Karpas-422 (cell line): ENCODE data around the gene PNPLA5. TPM values are rescaled to one million over a fixed set of nuclear protein-coding genes. Genes with fewer than 3 reads are reported as not detected.

Experiments
- DNase-seq: peaks from one replicate; pipeline ENCODE4 v3.0.0-alpha.2; 2015
- H2AFZ ChIP-seq: fragments of 200-600 bp; sonication (generic); 2 replicates; pipeline ENCODE4 v1.6.1; 2014; ENCODE audit warnings: antibody characterized with exemption, low read length, mixed read lengths
- H3K27ac ChIP-seq: fragments of 200-600 bp; sonication (generic); 2 replicates; pipeline ENCODE4 v1.5.1; 2014; ENCODE audit warnings: mild to moderate bottlenecking, low read length, moderate library complexity
- H3K27me3 ChIP-seq: fragments of 200-600 bp; sonication (generic); 2 replicates; pipeline ENCODE4 v1.6.1; 2014; ENCODE audit warnings: low read length, mixed read lengths
- H3K36me3 ChIP-seq: fragments of 200-600 bp; sonication (generic); 2 replicates; pipeline ENCODE4 v1.6.1; 2014; ENCODE audit warnings: low read length, mixed read lengths; ENCODE audit not compliant: insufficient read depth
- H3K4me1 ChIP-seq: fragments of 200-600 bp; sonication (generic); 2 replicates; pipeline ENCODE4 v1.6.1; 2014; ENCODE audit warnings: mild to moderate bottlenecking, low read length, mixed read lengths
- H3K4me2 ChIP-seq: fragments of 200-600 bp; sonication (generic); 2 replicates; pipeline ENCODE4 v1.6.1; 2014; ENCODE audit warnings: low read length, low read depth, mild to moderate bottlenecking; ENCODE audit not compliant: poor library complexity, severe bottlenecking
- H3K4me3 ChIP-seq: fragments of 200-600 bp; sonication (generic); 2 replicates; pipeline ENCODE4 v1.5.1; 2014; ENCODE audit warnings: mild to moderate bottlenecking, antibody characterized with exemption, low read length, mixed read lengths
- H3K79me2 ChIP-seq: fragments of 200-600 bp; sonication (generic); 2 replicates; pipeline ENCODE4 v1.6.1; 2014; ENCODE audit warnings: mild to moderate bottlenecking, low read length, mixed read lengths
- H3K9ac ChIP-seq: fragments of 200-600 bp; sonication (generic); 2 replicates; pipeline ENCODE4 v1.6.0; 2014; ENCODE audit warnings: low read length
- H3K9me2 ChIP-seq: fragments of 200-600 bp; sonication (generic), shearing (Covaris generic); replicated peaks from 2 replicates; pipeline ENCODE4 v1.6.0; 2014; ENCODE audit warnings: mild to moderate bottlenecking, low read length, moderate library complexity; ENCODE audit not compliant: insufficient read depth
- H3K9me3 ChIP-seq: fragments of 300-700, 200-600 bp; sonication (generic); 2 replicates; pipeline ENCODE4 v1.6.1; 2014; ENCODE audit warnings: low read length, mixed read lengths
- H4K20me1 ChIP-seq: fragments of 200-600 bp; sonication (generic); 2 replicates; pipeline ENCODE4 v1.6.1; 2014; ENCODE audit warnings: mild to moderate bottlenecking, antibody characterized with exemption, low read length, low read depth; ENCODE audit not compliant: insufficient read depth
- total RNA-seq: library from RNA; depleted of rRNA; stranded (reverse); fragments of >200 nt; shearing (Covaris generic); gene quantifications from 2 replicates; pipeline ENCODE4 v1.2.3, GENCODE V29; 2014; ENCODE audit warnings: low replicate concordance

Gene PNPLA5
- total RNA-seq, 1 experiment from 2014 or later, result not detected

- no peaks in the 10 kb centered on the region for H3K36me3 ChIP-seq
- DNase-seq, result no peak
- no peaks in the 10 kb centered on the region for H4K20me1 ChIP-seq
- H3K9me3 ChIP-seq, result no peaks in the 10 kb centered on the region
- no peak overlapping the region for H3K4me3 ChIP-seq
- no peaks in the 10 kb centered on the region for H3K79me2 ChIP-seq
- H3K9ac ChIP-seq, result no peak overlapping the region
- H3K4me1 ChIP-seq, result peaks cover 1% of the 10 kb centered on the region
- H3K4me2 ChIP-seq, result no peak overlapping the region
- H3K9me2 ChIP-seq, result no peaks in the 10 kb centered on the region
- no peaks in the 10 kb centered on the region for H3K27me3 ChIP-seq
- H2AFZ ChIP-seq, result no peak overlapping the region
- H3K27ac ChIP-seq, result no peak overlapping the region
Observed at GRCh38 chr22:43859621-43860020, 32.2 kb downstream of the PNPLA5 start.

GRCh38 chr22:43859176-43859575 is 32.6 kb downstream of the PNPLA5 start:
- no peak for DNase-seq
- no peak overlapping the region for H3K9ac ChIP-seq
- H3K27ac ChIP-seq, result no peak overlapping the region
- H3K27me3 ChIP-seq, result no peaks in the 10 kb centered on the region
- H2AFZ ChIP-seq, result no peak overlapping the region
- no peaks in the 10 kb centered on the region for H3K79me2 ChIP-seq
- no peak overlapping the region for H3K4me3 ChIP-seq
- no peaks in the 10 kb centered on the region for H3K9me2 ChIP-seq
- no peak overlapping the region for H3K4me2 ChIP-seq
- no peaks in the 10 kb centered on the region for H3K9me3 ChIP-seq
- no peaks in the 10 kb centered on the region for H3K36me3 ChIP-seq
- no peaks in the 10 kb centered on the region for H4K20me1 ChIP-seq
- H3K4me1 ChIP-seq, result no peaks in the 10 kb centered on the region

- H3K4me2 ChIP-seq, result no peak overlapping the region
- no peaks in the 10 kb centered on the region for H3K36me3 ChIP-seq
- H4K20me1 ChIP-seq, result no peaks in the 10 kb centered on the region
- no peak overlapping the region for H3K9ac ChIP-seq
- no peaks in the 10 kb centered on the region for H3K27me3 ChIP-seq
- DNase-seq, result no peak
- no peaks in the 10 kb centered on the region for H3K9me3 ChIP-seq
- no peaks in the 10 kb centered on the region for H3K4me1 ChIP-seq
- no peaks in the 10 kb centered on the region for H3K9me2 ChIP-seq
- H2AFZ ChIP-seq, result no peak overlapping the region
- no peaks in the 10 kb centered on the region for H3K79me2 ChIP-seq
- H3K4me3 ChIP-seq, result no peak overlapping the region
- no peak overlapping the region for H3K27ac ChIP-seq
Observed at GRCh38 chr22:43858156-43858895, 33.5 kb downstream of the PNPLA5 start.

GRCh38 chr22:43857367-43857766 is 34.4 kb downstream of the PNPLA5 start:
- Histone ChIP-seq H3K27me3 (no peaks in the 10 kb centered on the region), H3K79me2 (no peaks in the 10 kb centered on the region), H3K27ac (no peak overlapping the region), H3K36me3 (no peaks in the 10 kb centered on the region), H3K9ac (no peak overlapping the region), H4K20me1 (no peaks in the 10 kb centered on the region), H2AFZ (no peak overlapping the region), H3K4me2 (no peak overlapping the region), H3K4me1 (no peaks in the 10 kb centered on the region), H3K9me2 (no peaks in the 10 kb centered on the region), H3K4me3 (no peak overlapping the region), H3K9me3 (no peaks in the 10 kb centered on the region)
- DNase-seq, result no peak

GRCh38 chr22:43855431-43855830 is 36.4 kb downstream of the PNPLA5 start:
- Histone ChIP-seq H3K4me1 (no peaks in the 10 kb centered on the region), H4K20me1 (no peaks in the 10 kb centered on the region), H3K4me3 (no peak overlapping the region), H3K9me2 (no peaks in the 10 kb centered on the region), H3K27ac (no peak overlapping the region), H3K4me2 (no peak overlapping the region), H3K9ac (no peak overlapping the region), H3K27me3 (no peaks in the 10 kb centered on the region), H2AFZ (no peak overlapping the region), H3K9me3 (no peaks in the 10 kb centered on the region), H3K79me2 (no peaks in the 10 kb centered on the region), H3K36me3 (no peaks in the 10 kb centered on the region)
- no peak for DNase-seq

GRCh38 chr22:43854786-43855271 is 37.0 kb downstream of the PNPLA5 start:
- no peak overlapping the region for H3K4me3 ChIP-seq

GRCh38 chr22:43854121-43854785 is 37.6 kb downstream of the PNPLA5 start:
- no peaks in the 10 kb centered on the region for H3K79me2 ChIP-seq
- H3K36me3 ChIP-seq, result no peaks in the 10 kb centered on the region
- DNase-seq, result no peak
- no peaks in the 10 kb centered on the region for H4K20me1 ChIP-seq
- H3K9me2 ChIP-seq, result no peaks in the 10 kb centered on the region
- no peak overlapping the region for H3K27ac ChIP-seq
- no peak overlapping the region for H2AFZ ChIP-seq
- no peak overlapping the region for H3K9ac ChIP-seq
- no peak overlapping the region for H3K4me2 ChIP-seq
- H3K27me3 ChIP-seq, result no peaks in the 10 kb centered on the region
- H3K9me3 ChIP-seq, result no peaks in the 10 kb centered on the region
- no peak overlapping the region for H3K4me3 ChIP-seq
- no peaks in the 10 kb centered on the region for H3K4me1 ChIP-seq

More at GRCh38 chr22:43854786-43855271, 37.0 kb downstream of the PNPLA5 start:
- no peaks in the 10 kb centered on the region for H3K9me3 ChIP-seq
- no peaks in the 10 kb centered on the region for H3K79me2 ChIP-seq
- H3K4me1 ChIP-seq, result no peaks in the 10 kb centered on the region
- no peak for DNase-seq
- no peak overlapping the region for H2AFZ ChIP-seq
- no peaks in the 10 kb centered on the region for H3K9me2 ChIP-seq
- H3K9ac ChIP-seq, result no peak overlapping the region
- no peak overlapping the region for H3K27ac ChIP-seq
- no peak overlapping the region for H3K4me2 ChIP-seq
- no peaks in the 10 kb centered on the region for H4K20me1 ChIP-seq
- no peaks in the 10 kb centered on the region for H3K36me3 ChIP-seq
- no peaks in the 10 kb centered on the region for H3K27me3 ChIP-seq

GRCh38 chr22:43853328-43853931 is 38.4 kb downstream of the PNPLA5 start:
- Histone ChIP-seq H3K36me3 (no peaks in the 10 kb centered on the region), H4K20me1 (no peaks in the 10 kb centered on the region), H3K27ac (no peak overlapping the region), H3K9ac (no peak overlapping the region), H3K4me2 (no peak overlapping the region), H3K79me2 (no peaks in the 10 kb centered on the region), H3K4me1 (no peaks in the 10 kb centered on the region), H2AFZ (no peak overlapping the region), H3K9me2 (no peaks in the 10 kb centered on the region), H3K27me3 (no peaks in the 10 kb centered on the region), H3K9me3 (no peaks in the 10 kb centered on the region), H3K4me3 (no peak overlapping the region)
- DNase-seq, result peak; percentile 66
